Epithelial cell of proximal tubule (primary cell): ENCODE measurements around the gene GNAO1. TPM values are rescaled to one million over a fixed set of nuclear protein-coding genes. Genes with fewer than 3 reads are reported as not detected.

ENCODE experiments used
- DNase-seq: peaks from one replicate; pipeline ENCODE4 v3.0.0-alpha.2; 2011; ENCODE audit warnings: low read depth
- H3K4me3 ChIP-seq: 2 replicates; pipeline ENCODE4 v1.5.1; 2011; ENCODE audit warnings: low read depth, mild to moderate bottlenecking, low read length
- CTCF ChIP-seq: conservative IDR thresholded peaks from 2 replicates; pipeline ENCODE4 v1.5.1; 2012; ENCODE audit warnings: low read depth, mild to moderate bottlenecking, low read length
- total RNA-seq: library from RNA; depleted of rRNA; stranded (reverse); fragments of >200 nt; gene quantifications from 2 replicates; pipeline ENCODE4 v1.2.3, GENCODE V29; 2015

GNAO1 gene
- total RNA-seq, 1 donor from 2014 or later = 1.1 TPM

- no peak overlapping the region for H3K4me3 ChIP-seq
- no peak for DNase-seq
- TF ChIP-seq CTCF = no peak
Measured at GRCh38 chr16:56320811-56321558, 129.7 kb downstream of the GNAO1 start.

- TF ChIP-seq CTCF = no peak
- no peak for DNase-seq
- H3K4me3 ChIP-seq = no peak overlapping the region
Measured at GRCh38 chr16:56321571-56321970, 130.3 kb downstream of the GNAO1 start.

- peak; percentile 41 for DNase-seq
- no peak for TF ChIP-seq CTCF
- no peak overlapping the region for H3K4me3 ChIP-seq
Measured at GRCh38 chr16:56324406-56324805, 133.1 kb downstream of the GNAO1 start.

GRCh38 chr16:56325956-56326355 lies 134.7 kb downstream of the GNAO1 start:
- H3K4me3 ChIP-seq = no peak overlapping the region
- TF ChIP-seq CTCF = no peak
- no peak for DNase-seq

GRCh38 chr16:56327071-56327928 lies 136.0 kb downstream of the GNAO1 start:
- no peak overlapping the region for H3K4me3 ChIP-seq
- no peak for TF ChIP-seq CTCF
- no peak for DNase-seq

- no peak for TF ChIP-seq CTCF
- H3K4me3 ChIP-seq = no peak overlapping the region
- DNase-seq = no peak
Measured at GRCh38 chr16:56327929-56328258, 136.6 kb downstream of the GNAO1 start.
